Stimulated activated CD8-positive, alpha-beta memory T cell treated with anti-CD3 and anti-CD28 coated beads, Interleukin-7, amount 100 ng/mL, for 1 hour (primary cell): ENCODE measurements around the gene MAP4.

Experiments used
- DNase-seq, 2 donors: peaks; one replicate each; pipeline ENCODE4 v3.0.0-alpha.2; 2020; ENCODE audit warnings: low read depth in 2 of 2

MAP4 gene

DNA sequence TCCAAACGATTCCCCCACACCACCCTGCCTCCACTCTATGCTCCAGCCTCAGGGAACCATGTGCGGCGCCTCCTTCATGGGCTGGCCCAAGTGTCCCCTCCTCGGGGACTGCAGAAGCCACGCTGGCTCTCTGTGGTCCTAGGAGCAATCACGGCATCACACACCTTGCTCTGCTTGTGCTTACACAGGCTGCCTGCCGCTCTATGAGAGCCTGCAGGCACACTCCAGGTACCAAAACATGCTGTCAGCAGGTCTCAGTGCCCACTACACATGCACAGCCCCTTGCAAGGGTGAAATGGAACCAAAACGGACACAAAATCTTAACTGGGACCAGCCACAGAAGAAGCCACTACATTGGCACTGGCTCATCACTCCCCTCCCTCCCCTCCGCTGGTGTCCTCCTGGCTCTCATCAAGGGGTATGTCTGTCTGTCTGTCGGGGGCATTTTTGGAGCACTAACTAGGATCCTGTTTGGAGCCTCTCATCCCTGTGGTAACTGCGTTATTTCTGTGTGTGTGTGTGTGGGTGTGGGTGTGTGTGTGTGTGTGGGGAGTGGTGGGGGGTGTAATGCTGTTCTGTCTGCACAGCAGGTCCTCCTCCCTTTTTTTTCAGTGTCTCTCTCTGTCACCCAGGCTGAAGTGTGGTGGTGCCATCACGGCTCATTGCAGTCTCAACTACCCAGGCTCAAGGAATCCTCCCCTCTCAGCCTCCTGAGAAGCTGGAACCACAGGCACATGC is 152.7 kb downstream of the MAP4 start:
- DNase-seq: no peak

GRCh38 chr3:47859956-47860605 is 156.1 kb downstream of the MAP4 start:
- DNase-seq: no peak

DNA sequence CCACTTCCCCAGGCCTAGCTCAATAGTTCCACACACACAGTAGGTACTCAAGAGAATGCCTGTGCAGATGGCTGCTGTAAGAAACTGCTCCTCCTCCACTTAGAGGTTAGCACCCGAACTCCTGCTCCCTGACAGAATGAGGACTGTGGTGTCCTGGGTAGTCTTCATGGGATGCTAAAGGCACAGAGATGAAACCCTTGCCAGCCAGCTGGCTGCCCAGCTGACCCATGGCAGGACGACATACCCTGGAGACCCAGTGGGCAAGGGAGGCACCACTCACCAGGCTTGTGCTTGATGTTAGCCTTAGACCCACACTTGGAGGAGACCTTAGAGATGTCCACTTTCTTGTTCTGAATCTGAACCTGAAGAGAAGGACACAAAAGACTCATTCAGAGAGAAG is 159.1 kb downstream of the MAP4 start:
- no peak for DNase-seq

DNA sequence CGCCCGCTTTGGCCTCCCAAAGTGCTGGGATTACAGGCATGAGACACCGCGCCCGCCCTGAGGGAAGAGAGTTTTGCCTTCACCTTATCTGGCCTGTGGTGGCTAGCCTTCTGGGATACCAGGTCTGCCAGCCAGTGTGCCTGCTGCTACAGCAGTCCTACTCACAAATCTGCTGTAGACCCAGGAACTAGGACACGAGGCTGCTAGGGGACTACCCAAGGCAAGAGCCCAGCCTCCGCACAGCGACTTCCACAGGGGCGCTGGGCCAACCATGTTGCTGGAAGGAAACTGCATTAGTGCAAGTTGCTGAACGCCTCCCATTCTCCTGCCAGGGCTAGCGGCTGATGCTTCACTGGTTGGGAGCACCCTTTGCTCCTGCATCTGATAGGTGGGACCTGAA is 159.5 kb downstream of the MAP4 start:
- no peak for DNase-seq

- no peak for DNase-seq
Observed at GRCh38 chr3:47855461-47856383, 160.5 kb downstream of the MAP4 start.

DNA sequence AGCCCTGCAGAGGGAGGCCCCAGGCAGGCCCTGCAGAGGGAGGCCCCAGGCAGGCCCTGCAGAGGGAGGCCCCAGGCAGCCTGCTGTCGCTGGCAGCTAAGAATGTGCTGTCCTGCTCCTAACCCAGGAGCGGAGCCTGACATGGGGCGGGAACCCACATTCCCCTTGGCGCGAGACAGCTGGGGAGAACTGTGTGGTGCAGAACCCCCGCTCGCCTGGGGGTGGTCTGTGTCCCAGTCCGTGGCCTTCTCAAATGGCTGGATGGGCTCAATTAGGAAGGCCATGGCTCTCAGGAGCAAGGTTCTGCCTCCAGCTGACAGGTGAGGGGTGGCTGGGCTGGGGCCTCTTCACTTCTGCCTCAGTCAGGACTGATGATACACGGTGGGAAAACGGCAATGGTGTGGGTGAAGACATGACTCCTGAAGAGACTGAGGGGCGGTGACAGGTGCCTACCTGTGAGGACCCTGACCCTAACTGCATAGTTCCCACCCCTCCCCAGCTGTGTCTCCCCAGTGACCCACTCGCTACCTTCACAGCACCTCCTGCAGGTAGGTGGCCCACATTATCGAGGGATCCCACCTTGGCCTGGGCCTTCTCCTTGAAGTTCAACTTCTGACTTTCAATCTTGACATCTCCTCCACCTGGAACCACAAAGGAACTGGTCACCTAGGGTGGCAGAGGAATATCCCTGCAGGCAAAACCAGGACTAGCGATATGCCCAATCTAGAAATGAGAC is 161.3 kb downstream of the MAP4 start:
- no peak for DNase-seq

GRCh38 chr3:47854267-47854666 is 161.9 kb downstream of the MAP4 start:
- no peak for DNase-seq

GRCh38 chr3:47852604-47853602 is 163.3 kb downstream of the MAP4 start:
- DNase-seq: no peak

DNA sequence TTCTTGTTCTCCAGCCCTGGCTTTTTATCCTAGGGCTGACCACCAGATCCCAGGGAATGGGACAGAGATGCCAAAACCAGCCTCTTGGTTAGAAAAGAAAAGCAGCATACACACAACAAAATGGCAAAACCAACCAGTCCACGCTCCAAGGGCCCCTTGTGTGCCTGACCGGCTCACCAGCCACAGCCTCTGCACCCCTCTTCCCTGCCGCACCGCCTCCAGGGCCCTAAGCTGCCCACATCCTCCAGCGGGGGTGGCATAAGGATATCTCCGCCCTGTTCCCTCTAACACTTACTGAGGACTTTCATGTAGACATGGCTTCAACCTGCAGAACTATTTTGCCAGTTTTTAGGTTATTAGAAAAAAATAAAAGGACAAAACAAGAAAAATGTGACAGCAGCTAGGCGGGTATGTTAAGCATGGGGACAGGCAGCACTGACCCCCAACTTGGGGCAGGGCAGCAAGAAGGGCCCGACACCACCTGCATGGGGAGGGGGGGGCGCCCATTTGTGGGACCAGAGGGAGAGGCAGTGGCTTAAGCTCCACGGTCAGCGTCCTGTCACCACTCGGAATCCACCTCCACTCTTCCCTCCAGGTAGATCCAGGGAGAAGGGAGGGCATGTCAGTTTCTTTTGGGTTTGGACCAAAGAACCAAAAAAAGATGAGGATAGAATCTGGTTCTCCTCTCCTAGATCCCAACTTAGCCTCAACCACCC is 164.2 kb downstream of the MAP4 start:
- DNase-seq: no peak

DNA sequence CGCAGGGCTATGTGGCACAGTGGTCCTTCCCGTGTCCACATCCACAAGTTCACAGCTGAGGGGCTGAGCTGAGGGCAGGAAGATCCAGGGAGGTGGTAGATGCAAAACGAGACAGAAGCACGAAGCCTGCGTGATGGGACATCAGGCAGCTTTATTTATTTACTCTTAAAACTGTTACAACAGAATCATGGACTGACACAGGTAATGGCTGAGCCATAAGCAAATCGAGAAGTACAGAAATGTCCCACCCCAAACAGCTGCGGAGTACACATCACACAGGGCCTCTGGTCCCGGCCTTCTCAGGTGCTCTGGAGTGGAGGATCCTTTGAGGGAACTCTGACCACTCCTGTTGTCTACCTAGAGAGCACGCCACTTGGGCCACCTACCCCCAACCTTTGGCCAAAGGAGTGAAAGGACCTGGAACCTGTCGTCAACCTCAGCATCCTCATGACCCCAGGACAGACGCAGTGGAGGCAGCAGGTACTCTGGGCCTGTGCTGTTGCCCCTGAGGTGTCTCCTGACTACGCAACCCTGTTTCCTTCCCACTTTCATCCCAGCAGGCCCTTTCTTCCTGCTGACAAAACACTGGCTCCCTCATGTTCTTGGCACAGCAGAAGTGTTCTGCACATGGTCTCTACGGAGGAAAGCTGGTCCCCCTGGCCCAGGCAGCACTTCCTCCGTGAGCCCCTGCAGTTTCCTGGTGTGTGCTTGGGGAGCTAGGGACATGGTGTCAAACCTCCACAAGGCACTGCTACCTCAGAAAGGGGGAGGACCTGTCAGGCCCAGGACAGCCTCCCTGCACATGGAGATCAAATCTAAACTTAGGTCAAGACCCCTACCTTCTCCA is 165.4 kb downstream of the MAP4 start:
- DNase-seq: no peak

- DNase-seq: no peak
Observed at GRCh38 chr3:47849699-47850563, 166.3 kb downstream of the MAP4 start.

DNA sequence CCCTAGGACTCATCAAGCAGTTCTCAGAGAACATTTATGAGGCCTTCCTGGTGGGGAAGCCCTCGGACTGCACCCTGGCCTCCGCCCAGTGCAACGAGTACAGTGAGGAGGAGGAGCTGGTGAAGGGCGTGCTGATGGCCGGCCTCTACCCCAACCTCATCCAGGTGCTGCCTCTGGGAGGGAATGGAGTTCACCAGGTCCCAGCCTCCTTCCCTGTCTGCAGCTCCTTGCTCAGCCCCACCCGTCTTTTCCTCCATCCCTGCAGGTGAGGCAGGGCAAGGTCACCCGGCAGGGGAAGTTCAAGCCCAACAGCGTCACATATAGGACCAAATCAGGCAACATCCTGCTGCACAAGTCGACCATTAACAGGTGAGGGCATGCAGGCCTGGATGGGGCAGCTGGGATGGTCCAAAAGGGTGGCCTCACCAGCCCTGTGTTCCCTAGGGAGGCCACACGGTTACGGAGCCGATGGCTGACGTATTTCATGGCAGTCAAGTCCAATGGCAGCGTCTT is 167.0 kb downstream of the MAP4 start:
- no peak for DNase-seq

DNA sequence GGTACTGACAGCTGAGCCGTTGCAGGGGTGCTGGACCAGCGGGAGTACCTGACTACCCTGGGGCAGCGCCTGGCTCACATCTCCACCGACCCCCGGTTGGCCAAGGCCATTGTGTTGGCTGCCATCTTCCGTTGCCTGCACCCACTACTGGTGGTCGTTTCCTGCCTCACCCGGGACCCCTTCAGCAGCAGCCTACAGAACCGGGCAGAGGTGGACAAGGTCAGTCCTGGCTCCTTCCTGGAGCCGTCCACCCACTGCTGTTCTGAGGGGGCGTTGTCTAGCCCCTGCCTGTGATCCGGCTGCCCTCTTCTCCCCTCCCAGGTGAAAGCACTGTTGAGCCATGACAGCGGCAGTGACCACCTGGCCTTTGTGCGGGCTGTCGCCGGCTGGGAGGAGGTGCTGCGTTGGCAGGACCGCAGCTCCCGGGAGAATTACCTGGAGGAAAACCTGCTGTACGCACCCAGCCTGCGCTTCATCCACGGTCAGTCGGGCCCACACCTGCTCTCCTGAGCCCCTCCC is 167.6 kb downstream of the MAP4 start:
- DNase-seq: no peak

DNA sequence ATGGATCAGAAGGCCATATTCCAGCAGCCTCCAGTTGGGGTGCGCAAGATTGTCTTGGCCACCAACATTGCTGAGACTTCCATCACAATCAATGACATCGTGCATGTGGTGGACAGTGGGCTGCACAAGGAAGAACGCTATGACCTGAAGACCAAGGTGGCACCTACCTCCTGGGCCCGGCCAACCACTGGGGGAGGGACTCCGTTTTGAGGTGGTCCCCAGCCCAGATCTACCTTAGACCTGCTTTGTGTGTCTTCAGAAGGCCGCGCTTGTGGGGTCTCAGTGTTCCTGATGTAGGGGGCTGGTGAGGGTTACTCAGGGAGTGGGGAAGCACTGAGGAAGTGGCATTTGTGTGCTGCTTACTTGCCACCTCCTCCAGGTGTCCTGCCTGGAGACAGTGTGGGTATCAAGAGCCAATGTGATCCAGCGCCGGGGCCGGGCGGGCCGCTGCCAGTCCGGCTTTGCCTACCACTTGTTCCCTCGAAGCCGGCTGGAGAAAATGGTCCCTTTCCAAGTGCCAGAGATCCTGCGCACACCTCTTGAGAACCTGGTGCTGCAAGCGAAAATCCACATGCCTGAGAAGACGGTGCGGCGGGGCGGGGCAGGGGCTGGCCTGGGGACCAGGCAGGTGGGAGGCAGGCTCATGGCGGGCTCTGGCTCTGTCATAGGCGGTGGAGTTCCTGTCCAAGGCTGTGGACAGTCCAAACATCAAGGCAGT is 168.3 kb downstream of the MAP4 start:
- no peak for DNase-seq

DNA sequence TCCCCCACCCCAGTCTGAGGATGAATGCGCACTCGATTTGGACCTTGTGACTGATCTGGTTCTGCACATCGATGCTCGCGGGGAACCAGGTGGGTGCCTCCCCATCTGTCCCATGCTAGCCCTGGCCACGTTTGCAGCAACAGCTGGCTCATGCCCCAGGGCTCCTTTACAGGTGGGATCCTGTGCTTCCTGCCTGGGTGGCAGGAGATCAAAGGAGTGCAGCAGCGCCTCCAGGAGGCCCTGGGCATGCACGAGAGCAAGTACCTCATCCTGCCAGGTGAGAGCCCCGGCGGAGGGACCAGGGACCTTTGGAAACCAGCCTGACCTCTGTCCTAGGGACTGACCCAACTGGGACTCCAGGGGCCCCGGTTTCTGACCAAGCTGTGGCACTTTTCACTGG is 169.0 kb downstream of the MAP4 start:
- no peak for DNase-seq

GRCh38 chr3:47846880-47847248 is 169.4 kb downstream of the MAP4 start:
- no peak for DNase-seq
